Measurements from ENCODE around the gene CDX1.

- TF ChIP-seq CTCF (IDR thresholded peaks at IDR 0.05; ENCODE audit: poor library complexity): no peak
- TF ChIP-seq EZH2 (IDR thresholded peaks at IDR 0.05; ENCODE audit: borderline replicate concordance): no peak
- TF ChIP-seq EZH2phosphoT487 (IDR thresholded peaks at IDR 0.05; ENCODE audit: low read depth, severe bottlenecking, unreplicated experiment): no peak
These were observed 45.7 kb upstream of the CDX1 start for GRCh38 chr5:150120617-150121447.

Data from hepatocyte (in vitro differentiated cells).